GM21381 (cell line): Measurements from ENCODE around the gene WFDC9.
"Not testable (repeated sequence)": the region's sequence is repeated elsewhere in the genome, so short reads cannot be mapped to it uniquely, and the experiment has no call there.

Experiments
- ATAC-seq: cut with Tn5 transposase; IDR thresholded peaks from one replicate; pipeline ENCODE4 v1.9.1; 2021; ENCODE audit warnings: mild to moderate bottlenecking, moderate library complexity; ENCODE audit not compliant: unreplicated experiment

WFDC9 gene

GRCh38 chr20:45631184-45631583 lies at the start of gene WFDC9:
Gene WFDC9 (minus strand): TSS chr20:45631284. CDS start chr20:45610181, 21,103 bp downstream.
- ATAC-seq: no peak

DNA sequence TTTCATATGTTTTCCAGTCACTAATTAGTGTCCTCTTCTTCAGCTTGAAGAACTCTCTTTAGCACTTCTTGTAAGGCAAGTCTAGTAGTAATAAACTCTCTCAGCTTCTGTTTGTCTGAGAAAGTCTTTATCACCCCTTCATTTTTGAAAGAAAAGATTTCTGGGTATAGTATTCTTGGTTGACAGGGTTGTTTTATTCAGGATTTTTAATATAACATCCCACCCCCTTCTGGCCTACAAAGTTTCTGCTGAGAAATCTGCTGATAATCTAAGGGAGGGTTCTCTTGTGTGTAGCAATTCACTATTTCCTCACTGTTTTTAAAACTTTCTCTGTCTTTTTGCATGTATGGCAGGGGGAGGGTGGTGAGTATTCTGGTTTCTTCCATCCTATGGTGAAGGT lies 48.6 kb upstream of the WFDC9 start:
- ATAC-seq: no peak

GRCh38 chr20:45672765-45673164 lies 41.7 kb upstream of the WFDC9 start:
- ATAC-seq: no peak

DNA sequence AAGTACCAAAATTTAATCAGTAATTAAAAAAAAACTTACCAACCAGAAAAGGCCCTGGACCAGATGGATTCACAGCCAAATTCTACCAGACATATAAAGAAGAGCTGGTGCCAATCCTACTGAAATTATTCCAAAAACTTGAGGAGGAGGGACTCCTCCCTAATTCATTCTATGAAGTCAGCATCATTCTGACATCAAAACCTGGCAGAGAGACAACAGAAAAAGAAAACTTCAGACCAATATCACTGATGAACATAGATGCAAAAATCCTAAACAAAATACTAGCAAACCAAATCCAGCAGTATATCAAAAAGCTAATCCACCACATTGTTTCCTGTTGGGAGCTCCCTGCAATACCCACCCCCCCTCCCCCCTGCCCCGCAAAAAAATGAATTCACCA lies 39.1 kb upstream of the WFDC9 start, which contains the start of gene WFDC11:
TSS of gene WFDC11 (minus strand) at position 101 of the 400 bp plus-strand sequence. CDS start 19,639 bp downstream, outside the sequence.
- no peak for ATAC-seq

GRCh38 chr20:45657038-45657437 lies 26.0 kb upstream of the WFDC9 start:
- not testable (repeated sequence) for ATAC-seq

DNA sequence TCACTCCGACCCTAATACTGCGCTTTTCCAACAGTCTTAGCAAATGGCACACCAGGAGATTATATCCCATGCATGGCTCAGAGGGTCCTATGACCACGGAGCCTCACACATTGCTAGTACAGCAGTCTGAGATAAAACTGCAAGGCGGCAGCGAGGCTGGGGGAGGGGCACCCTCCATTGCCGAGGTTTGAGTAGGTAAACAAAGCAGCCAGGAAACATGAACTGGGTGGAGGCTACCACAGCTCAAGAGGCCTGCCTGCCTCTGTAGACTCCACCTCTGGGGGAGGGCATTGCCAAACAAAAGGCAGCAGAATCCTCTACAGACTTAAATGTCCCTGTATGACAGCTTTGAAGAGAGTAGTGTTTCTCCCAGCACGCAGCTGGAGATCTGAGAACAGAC lies 20.6 kb upstream of the WFDC9 start:
- not testable (repeated sequence) for ATAC-seq

DNA sequence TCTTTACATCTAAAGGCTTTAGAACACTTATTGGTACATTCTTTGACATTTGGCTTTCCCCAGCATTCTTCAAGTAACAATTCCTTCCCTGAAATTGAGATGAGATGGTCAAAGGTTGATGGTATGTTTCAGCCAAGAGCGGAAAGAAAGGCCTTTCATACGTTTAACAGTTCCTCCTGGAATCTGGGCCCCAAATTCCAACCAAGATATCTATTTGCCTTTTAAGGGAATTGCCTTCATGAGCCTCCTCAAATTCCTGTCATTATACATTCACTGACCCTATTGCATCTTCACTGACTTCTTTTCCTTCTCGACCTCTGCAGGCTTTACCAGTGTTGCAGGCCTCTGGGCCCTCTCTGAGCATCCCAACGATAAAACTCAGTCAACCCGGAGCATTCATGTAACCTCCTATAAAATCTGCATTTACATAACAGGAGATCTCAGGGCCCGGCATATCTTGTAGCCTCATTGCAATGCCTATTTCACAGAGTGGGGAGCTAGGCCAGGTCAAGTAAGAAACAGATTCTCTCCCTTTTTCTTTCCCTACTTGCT lies 18.3 kb upstream of the WFDC9 start:
- no peak for ATAC-seq

DNA sequence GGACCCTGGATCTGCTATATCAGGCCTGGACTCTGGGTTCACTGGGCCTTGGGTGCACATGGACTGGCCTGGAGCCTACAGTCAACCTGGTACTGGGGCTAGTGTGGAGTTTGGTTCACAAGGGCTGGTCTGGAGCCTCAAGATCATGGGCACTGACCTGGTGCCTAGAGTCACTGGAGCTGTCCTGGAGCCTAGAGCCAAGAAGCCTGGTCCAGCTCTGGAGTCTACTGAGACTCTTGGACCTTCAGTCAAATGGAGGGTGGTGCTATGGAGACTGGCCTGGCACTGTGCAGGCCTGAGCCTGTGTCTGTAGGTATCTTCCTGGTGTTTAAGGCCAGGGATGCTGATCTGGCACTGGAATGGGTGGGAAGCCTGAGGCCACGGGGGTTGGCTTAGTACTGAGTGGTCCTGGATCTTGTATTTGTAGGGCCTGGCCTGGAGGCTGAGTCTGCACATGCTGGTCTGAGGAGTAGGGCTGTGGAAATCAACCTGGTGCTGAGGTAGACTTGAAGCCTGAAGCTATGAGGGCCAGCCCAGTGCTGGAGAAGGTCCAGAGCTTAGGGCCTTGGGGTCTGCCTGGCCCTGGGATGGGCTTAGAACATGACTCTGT lies 16.5 kb upstream of the WFDC9 start:
- ATAC-seq: no peak

- ATAC-seq: no peak
These were observed 15.8 kb upstream of the WFDC9 start for GRCh38 chr20:45646875-45647274.

DNA sequence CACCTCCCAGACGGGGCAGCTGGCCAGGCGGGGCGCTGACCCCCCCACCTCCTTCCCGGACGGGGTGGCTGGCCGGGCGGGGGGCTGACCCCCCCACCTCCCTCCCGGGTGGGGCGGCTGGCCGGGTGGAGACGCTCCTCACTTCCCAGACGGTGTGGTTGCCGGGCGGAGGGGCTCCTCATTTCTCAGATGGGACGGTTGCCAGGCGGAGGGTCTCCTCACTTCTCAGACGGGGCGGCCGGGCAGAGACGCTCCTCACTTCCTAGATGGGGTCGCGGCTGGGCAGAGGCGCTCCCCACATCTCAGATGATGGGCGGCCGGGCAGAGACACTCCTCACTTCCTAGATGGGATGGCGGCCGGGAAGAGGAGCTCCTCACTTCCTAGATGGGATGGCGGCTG lies 14.8 kb upstream of the WFDC9 start:
- not testable (repeated sequence) for ATAC-seq

DNA sequence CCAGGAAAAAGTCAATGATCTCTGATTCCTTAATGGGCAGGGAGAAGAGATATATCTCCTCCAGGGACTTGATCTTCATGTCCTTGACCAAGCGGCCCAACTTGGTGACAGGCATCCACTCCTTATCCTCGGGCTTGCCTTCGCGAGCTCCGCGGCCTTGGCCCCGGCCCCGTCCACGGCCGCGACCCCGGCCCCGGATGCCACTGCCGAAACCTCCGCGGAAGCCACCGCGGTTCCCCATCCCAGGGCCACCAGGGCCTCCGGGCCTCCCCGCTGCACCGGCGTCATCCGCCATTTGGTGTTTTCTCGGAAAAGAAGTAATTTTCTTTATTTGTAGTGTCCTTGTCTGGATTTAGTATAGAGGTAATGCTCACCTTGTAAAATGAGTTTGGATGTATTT lies 10.0 kb upstream of the WFDC9 start:
- ATAC-seq: not testable (repeated sequence)

- no peak for ATAC-seq
These were observed 8.6 kb upstream of the WFDC9 start for GRCh38 chr20:45639687-45640086.

- no peak for ATAC-seq
These were observed 5.4 kb upstream of the WFDC9 start for GRCh38 chr20:45636513-45636912.

DNA sequence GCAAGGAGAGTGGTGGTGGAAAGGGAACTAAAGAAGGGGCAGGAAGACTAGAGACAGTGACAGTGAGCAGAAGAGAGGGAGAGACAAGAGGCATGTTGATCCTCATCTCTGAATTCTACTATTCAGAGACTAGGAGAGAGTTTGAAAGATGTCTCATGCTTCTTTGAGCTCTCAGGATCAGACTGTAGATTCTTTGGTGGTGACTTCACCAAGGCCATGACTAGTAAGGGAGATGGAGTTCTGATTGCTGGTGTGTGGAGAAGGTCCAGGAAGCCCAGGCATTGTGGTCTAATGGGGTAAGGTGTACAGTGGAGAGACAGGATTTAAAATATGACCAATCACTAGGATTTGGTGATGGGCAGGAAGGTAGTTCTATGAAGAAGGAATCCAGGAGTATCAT lies 713 bp downstream of the WFDC9 start:
- ATAC-seq: no peak

DNA sequence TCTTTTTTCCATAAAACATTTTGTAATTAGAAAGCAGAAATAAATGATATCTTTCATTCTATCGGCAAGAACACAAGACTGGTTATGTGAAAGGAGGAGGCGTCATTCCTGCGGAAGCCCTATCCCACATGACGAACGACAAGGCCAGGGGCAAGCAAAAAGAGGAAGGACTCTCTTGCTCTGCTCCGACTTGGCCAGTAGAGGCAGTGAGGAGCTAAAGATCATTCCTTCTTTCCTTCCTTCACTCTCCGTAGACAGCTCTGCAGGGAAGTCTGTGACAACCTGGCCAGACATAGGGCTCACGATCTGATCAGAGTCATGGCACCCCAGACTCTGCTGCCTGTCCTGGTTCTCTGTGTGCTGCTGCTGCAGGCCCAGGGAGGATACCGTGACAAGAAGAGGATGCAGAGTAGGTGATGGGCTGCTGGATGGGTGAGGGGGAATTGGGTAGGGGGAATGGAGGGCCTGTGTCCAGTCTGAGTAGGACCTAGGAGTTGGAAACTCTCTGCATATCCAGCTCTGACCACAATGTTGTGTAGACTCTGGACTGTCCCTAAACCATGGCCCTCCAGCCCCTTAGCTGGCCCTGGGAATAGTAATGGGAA lies 1.5 kb downstream of the WFDC9 start, which contains the start of gene WFDC10A:
TSS of gene WFDC10A (plus strand) at position 244 of the 605 bp plus-strand sequence. CDS start at position 319, 75 bp downstream.
- ATAC-seq: no peak

GRCh38 chr20:45626540-45626939 lies 4.5 kb downstream of the WFDC9 start:
- ATAC-seq: no peak

GRCh38 chr20:45621593-45621992 lies 9.5 kb downstream of the WFDC9 start:
- no peak for ATAC-seq

- ATAC-seq: no peak
These were observed 13.5 kb downstream of the WFDC9 start for GRCh38 chr20:45617591-45617990.

GRCh38 chr20:45612314-45612713 lies 18.8 kb downstream of the WFDC9 start:
- ATAC-seq: no peak

- ATAC-seq: no peak
These were observed 20.0 kb downstream of the WFDC9 start for GRCh38 chr20:45611054-45611453.

- ATAC-seq: no peak
These were observed 23.3 kb downstream of the WFDC9 start for GRCh38 chr20:45607810-45608209.

DNA sequence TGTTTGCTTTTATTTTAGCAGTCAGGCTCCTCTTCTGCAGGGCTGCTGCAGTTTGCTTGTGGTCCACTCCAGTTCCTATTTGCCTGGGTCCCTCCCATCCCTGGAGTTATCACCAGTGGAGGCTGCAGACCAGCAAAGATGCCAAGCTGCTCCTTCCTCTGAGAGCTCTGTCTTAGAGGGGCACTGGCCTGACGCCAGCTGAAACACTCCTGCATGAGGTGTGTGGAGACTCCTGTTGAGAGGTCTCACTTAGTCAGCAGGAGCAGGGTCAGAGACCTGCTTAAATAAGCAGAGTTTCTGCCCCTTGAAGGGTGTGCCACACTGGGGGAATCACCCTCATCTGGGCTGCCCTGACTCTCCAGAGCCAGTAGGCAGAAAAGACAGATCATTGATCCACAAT lies 35.8 kb downstream of the WFDC9 start:
- ATAC-seq: no peak
